DMS53 treated with DMSO at 0.1 percent for 48 hours (cell line): ENCODE data around the gene HHLA2.

Experiments used
- DNase-seq: peaks from one replicate; lab custom pipeline; 2025; ENCODE audit not compliant: unreplicated experiment; lab: John Stamatoyannopoulos, UW

The HHLA2 gene

DNA sequence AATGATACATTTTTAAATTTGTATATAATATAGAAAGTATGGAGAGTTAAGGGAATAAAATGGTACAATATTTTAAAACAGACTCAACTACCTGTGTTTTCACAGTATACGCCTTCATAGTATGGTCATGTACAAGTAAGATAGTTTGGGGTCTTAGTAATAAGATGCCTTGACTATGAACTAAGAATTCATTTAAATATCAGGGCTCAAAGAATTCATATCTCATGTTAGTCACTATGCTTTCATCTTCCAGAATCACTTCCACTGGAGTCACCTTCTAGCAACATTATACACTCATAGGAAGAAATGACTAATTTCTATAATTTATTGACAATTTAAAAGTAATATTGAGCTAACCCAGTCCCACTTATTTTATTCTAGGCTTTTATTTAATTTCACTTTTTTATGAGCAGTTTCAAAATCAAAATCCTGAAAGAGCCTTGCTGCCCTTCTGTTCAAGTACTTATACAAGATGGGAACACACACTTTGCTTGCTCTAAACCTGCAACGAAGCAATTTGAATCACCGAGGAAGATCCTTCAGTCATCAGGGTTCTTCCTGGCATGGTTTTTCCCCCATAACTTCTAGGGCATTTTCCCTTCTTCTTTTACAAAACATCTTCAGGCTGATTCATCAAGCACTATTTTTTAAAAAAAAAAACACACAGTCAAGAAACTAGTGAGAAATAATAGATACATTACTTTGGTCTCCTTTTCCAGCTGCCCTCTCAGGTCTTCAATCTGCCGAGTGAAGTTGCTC is 119.9 kb downstream of the HHLA2 start:
- no peak for DNase-seq

DNA sequence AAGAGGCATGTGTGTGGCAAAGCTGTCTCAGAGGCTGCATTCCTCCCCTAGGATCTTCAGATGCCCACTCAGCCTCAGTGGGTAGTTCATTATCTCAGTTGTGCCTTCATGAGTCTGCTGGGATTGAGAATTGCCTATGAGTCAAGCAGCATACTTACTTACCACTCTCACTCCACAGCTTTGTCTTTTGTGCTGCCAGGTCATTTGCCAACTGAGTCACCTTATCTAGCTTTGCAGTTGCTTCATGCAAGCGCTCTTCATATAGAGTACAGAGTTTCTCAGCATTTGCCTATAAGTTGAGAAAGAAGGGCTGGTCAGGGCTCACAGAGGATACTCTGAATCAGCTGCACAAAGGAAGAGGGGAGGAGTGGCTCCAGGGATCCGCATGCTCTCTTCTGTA is 124.6 kb downstream of the HHLA2 start:
- DNase-seq: no peak
